Activated CD4-positive, alpha-beta T cell treated with anti-CD3 and anti-CD28 coated beads, Interleukin-2, amount 10 ng/mL, durations not matched to agents 24 days and 14 days (primary cell): ENCODE measurements around the gene STK11. TPM values are rescaled to one million over a fixed set of nuclear protein-coding genes. Genes with fewer than 3 reads are reported as not detected.
"Not testable (repeated sequence)": the region's sequence is repeated elsewhere in the genome, so short reads cannot be mapped to it uniquely, and the experiment has no call there.

ENCODE experiments used
- DNase-seq: peaks from one replicate; pipeline ENCODE4 v3.0.0; 2022
- H3K27ac Mint-ChIP-seq: one replicate; pipeline ENCODE4 v1.8.0; 2022; ENCODE audit warnings: mild to moderate bottlenecking, mixed read lengths
- H3K27me3 Mint-ChIP-seq: one replicate; pipeline ENCODE4 v1.8.0; 2022; ENCODE audit warnings: mixed read lengths
- H3K36me3 Mint-ChIP-seq: one replicate; pipeline ENCODE4 v1.8.0; 2022; ENCODE audit warnings: low read depth, mild to moderate bottlenecking, mixed read lengths
- H3K4me1 Mint-ChIP-seq: one replicate; pipeline ENCODE4 v1.8.0; 2021; ENCODE audit warnings: mixed read lengths
- H3K4me3 Mint-ChIP-seq: one replicate; pipeline ENCODE4 v1.8.0; 2022; ENCODE audit warnings: mild to moderate bottlenecking, moderate library complexity, mixed read lengths
- H3K9me3 Mint-ChIP-seq: one replicate; pipeline ENCODE4 v1.8.0; 2021; ENCODE audit warnings: mixed read lengths
- intact Hi-C: fragments of 100-400 bp; cut with micrococcal nuclease; formaldehyde crosslinking; loops from one replicate; pipeline ENCODE4 v1.15.1; 2023
- total RNA-seq: library from RNA; stranded (reverse); gene quantifications from 2 replicates; pipeline ENCODE4 v1.2.3, GENCODE V29; 2022

The STK11 gene
- total RNA-seq, 1 donor from 2014 or later: 70.9 TPM

DNA sequence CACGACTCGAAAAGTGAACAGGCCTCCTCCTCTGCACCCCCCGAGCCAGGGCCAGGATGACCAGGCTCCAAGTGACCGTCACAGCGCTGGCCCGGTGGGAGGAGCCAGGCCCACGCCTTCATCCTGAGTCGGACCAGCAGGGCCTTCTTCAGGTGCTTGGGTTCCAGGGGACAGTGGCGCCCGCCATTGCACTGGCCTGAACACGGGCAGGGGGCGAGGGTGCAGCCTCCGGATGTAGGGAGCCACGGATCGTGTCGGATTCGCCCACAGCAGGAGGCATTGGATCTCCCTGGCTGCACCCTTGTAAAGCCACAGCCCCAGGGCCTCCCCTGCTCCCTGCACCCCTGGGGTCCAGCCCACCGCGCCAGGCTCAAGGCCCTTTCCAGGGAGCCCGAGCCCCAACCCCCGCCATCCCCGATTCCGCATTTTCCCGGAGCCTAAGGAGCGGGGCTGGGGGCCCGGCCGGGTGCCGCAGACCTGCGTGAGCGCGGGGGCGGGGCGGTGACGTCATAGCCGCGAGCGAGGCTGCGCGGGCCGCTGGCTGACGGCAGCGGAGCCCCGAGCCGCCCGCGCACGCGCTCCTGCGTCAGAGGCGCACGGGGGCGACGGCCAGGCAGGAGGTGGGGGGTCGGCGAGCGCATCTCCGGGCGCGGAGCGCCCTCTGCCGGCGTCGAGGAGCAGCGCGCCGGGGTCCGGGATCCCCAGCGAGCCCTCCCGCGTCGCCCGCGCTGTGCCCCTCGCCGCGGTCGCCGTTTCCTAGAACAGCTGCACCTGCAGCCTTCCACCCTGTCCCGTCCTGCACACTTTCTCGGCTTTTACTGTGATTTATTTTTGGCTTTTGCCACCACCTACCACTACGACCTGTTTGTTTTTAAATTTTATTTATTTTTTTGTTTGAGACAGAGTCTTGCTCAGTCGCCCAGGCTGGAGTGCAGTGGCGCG, 34.5 kb downstream of the STK11 start:
- intact Hi-C loops: loop anchor here (2.0 to 5.0 kb wide), 4 partner anchors 48 to 319 kb away; partner anchors contain the start of genes ARHGAP45 and POLR2E
- Mint-ChIP-seq H3K4me1 (peaks cover 22% of the 10 kb centered on the region), H3K9me3 (no peaks in the 10 kb centered on the region), H3K4me3 (peak overlapping the region; percentile 45), H3K27me3 (peaks cover 12% of the 10 kb centered on the region), H3K27ac (no peak overlapping the region), H3K36me3 (peaks cover 7% of the 10 kb centered on the region)
- DNase-seq: peak; percentile 98

DNA sequence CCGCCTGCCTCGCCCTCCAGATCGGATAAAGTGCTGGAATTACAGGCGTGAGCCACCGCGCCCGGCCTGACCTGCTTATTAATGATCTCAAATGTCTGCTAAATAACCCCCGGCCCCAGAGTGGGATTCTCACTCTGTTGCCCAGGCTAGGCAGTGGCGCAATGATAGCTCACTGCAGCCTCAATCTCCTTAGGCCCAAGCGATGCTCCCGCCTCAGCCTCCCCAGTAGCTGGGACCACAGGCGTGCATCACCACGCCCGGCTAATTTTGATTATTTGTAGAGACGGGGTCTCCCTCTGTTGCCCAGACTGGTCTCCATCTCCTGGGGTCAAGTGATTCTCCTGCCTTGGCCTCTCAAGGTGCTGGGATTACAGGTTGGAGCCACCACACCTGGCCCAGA, 35.3 kb downstream of the STK11 start:
- Mint-ChIP-seq H3K4me1 (peaks cover 22% of the 10 kb centered on the region), H3K36me3 (peaks cover 7% of the 10 kb centered on the region), H3K27me3 (peaks cover 12% of the 10 kb centered on the region), H3K4me3 (peak overlapping the region; percentile 82), H3K9me3 (no peaks in the 10 kb centered on the region), H3K27ac (peak overlapping the region; percentile 81)
- intact Hi-C loops: loop anchor here (2.0 to 5.0 kb wide), 4 partner anchors 49 to 320 kb away; partner anchors contain the start of genes ARHGAP45 and POLR2E
- DNase-seq: peak; percentile 66

DNA sequence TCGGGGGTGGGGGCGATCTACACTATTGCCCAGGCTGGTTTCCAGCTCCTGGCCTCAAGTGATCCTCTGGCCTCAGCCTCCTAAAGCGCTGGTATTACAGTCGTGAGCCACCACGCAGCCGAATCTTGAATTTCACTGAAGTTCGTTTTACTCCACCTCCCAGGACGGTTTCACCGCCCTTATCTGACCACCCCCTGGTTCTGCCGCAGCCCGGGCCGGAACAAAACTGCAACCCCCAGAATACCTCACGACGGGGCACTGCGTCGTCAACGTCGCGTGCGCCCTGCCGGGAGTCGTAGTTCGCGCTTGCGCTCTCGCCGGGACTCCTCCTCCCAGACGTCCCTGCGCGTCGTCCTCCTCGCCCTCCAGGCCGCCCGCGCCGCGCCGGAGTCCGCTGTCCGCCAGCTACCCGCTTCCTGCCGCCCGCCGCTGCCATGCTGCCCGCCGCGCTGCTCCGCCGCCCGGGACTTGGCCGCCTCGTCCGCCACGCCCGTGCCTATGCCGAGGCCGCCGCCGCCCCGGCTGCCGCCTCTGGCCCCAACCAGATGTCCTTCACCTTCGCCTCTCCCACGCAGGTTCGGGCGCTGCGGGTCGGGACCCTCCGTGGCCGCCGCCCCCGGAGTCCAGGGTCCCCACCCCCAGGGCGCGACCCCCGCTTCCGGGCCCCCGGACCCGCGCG, 36.0 kb downstream of the STK11 start, which contains the start of gene ATP5F1D:
Gene ATP5F1D (plus strand): TSS at position 335 of the 679 bp plus-strand sequence. CDS start 100 bp downstream, at position 435.
- H3K27me3 Mint-ChIP-seq: peaks cover 12% of the 10 kb centered on the region
- H3K4me3 Mint-ChIP-seq: peak within 1 kb of the TSS; percentile 82
- H3K9me3 Mint-ChIP-seq: no peaks in the 10 kb centered on the region
- peak; percentile 98 for DNase-seq
- intact Hi-C loops: loop anchor here (2.0 to 5.0 kb wide), 4 partner anchors 49 to 321 kb away; partner anchors contain the start of genes ARHGAP45 and POLR2E
- H3K4me1 Mint-ChIP-seq: peaks cover 22% of the 10 kb centered on the region
- peaks cover 7% of the 10 kb centered on the region for H3K36me3 Mint-ChIP-seq
- peak within 1 kb of the TSS; percentile 85 for H3K27ac Mint-ChIP-seq

DNA sequence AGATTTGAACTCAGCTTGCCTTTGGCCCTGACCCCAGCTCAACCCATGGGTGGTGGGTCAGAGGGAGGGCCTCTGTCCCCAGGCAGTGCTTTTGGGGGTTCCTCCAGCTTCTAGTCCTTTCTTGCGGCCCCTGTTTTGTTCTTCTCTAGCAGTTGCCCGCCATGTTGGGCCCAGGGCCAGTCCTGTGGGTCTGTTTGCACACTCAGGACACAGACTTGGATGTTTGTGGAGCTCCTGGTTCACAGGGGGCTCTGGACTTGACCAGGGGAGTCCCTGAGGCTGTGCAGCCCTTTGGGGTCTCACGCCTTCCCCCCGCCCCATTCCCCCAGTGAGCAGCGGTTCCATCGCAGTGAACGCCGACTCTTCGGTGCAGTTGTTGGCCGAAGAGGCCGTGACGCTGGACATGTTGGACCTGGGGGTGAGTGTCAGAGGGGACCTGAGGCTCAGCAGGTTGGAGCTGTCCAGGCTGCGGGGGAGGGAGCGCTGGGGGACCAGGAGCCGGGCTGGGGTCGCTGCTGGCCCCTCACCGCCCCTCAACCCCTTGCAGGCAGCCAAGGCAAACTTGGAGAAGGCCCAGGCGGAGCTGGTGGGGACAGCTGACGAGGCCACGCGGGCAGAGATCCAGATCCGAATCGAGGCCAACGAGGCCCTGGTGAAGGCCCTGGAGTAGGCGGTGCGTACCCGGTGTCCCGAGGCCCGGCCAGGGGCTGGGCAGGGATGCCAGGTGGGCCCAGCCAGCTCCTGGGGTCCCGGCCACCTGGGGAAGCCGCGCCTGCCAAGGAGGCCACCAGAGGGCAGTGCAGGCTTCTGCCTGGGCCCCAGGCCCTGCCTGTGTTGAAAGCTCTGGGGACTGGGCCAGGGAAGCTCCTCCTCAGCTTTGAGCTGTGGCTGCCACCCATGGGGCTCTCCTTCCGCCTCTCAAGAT, 38.5 kb downstream of the STK11 start:
- peak overlapping the region; percentile 85 for H3K27ac Mint-ChIP-seq
- peak; percentile 96 for DNase-seq
- no peaks in the 10 kb centered on the region for H3K9me3 Mint-ChIP-seq
- peaks cover 7% of the 10 kb centered on the region for H3K36me3 Mint-ChIP-seq
- intact Hi-C loops: loop anchor here (1.0 to 5.0 kb wide), 3 partner anchors 22 to 177 kb away; partner anchors contain the start of gene ARHGAP45
- H3K27me3 Mint-ChIP-seq: peaks cover 4% of the 10 kb centered on the region
- peak overlapping the region; percentile 64 for H3K4me3 Mint-ChIP-seq
- H3K4me1 Mint-ChIP-seq: peaks cover 18% of the 10 kb centered on the region

DNA sequence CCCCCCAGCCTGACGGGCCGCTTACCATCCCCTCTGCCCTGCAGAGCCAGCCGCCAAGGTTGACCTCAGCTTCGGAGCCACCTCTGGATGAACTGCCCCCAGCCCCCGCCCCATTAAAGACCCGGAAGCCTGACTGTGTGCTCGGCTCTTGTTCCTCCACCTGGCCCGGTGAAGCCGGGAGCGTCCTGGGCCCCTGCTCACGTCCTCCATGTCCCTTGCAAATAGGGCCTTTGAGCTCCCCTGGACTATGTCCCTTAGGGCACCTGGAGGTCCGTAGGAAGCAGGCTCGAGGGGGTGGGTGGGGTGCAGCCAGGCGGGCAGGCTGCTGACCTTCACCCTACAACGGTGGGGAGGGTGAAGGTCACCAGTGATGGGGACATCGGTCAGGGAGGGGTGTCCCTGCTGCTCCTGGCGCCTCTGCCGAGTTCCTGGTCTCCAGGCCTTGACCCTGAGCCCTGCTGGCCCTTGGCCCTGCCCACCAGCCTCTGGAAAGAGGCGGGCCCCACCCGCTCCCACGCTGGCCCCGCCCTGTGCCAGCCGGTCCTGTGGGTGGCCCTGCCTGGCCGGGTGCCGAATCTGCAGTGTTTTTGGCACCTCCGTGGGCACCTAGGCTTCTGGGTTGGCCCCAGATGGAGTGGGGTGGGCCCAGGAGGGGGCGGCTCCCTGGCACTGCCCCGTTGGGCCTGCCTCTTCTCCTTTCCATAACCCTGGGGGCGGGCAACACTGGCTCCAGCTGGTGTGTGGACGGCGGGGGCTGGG, 39.3 kb downstream of the STK11 start:
- intact Hi-C loops: loop anchor here (1.0 to 5.0 kb wide), 3 partner anchors 21 to 178 kb away; partner anchors contain the start of gene ARHGAP45
- H3K4me1 Mint-ChIP-seq: peaks cover 15% of the 10 kb centered on the region
- H3K36me3 Mint-ChIP-seq: peaks cover 9% of the 10 kb centered on the region
- peak overlapping the region; percentile 85 for H3K27ac Mint-ChIP-seq
- no peak for DNase-seq
- H3K9me3 Mint-ChIP-seq: no peaks in the 10 kb centered on the region
- peak overlapping the region; percentile 64 for H3K4me3 Mint-ChIP-seq
- H3K27me3 Mint-ChIP-seq: no peaks in the 10 kb centered on the region

DNA sequence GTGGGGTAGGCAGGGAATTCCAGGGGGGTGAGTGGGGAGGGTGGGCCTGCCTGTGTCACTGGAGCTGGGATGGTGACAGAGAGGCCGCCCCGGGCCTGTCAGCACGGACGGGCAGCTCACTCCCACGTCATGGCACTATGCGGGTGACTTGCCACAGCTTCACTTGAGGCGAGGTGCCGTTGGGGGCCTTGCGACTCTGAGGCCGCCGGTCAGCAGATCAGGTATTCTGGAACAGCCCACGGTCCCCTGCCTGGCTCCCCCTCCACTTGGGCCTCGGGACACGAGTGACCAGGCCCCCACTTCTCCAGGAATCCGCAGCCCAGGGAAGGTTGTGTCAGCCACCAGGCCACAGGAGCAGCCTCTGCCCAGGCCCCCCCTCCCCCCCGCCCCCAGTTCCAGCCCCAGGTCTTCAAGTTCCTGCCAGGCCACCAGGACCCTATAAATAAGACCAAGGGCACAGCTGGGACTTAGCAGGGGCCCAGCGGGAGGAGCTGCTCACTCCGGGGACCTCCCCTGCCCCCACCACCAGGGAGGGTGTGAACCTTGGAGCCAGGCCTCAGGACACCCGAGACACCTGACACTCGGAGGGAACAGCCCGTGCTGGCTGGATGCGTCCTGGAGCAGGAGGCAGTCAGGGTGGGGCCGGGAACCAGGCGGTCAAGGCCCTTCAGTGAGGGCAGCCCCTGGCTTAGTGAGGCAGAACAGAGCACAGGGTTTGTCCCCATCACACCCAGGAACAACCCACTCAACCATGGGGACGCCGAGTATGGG, 40.1 kb downstream of the STK11 start:
- intact Hi-C loops: no loop called here
- no peak for DNase-seq
- H3K27me3 Mint-ChIP-seq: no peaks in the 10 kb centered on the region
- H3K4me1 Mint-ChIP-seq: peaks cover 15% of the 10 kb centered on the region
- no peak overlapping the region for H3K27ac Mint-ChIP-seq
- no peaks in the 10 kb centered on the region for H3K9me3 Mint-ChIP-seq
- H3K4me3 Mint-ChIP-seq: no peak overlapping the region
- peaks cover 9% of the 10 kb centered on the region for H3K36me3 Mint-ChIP-seq

DNA sequence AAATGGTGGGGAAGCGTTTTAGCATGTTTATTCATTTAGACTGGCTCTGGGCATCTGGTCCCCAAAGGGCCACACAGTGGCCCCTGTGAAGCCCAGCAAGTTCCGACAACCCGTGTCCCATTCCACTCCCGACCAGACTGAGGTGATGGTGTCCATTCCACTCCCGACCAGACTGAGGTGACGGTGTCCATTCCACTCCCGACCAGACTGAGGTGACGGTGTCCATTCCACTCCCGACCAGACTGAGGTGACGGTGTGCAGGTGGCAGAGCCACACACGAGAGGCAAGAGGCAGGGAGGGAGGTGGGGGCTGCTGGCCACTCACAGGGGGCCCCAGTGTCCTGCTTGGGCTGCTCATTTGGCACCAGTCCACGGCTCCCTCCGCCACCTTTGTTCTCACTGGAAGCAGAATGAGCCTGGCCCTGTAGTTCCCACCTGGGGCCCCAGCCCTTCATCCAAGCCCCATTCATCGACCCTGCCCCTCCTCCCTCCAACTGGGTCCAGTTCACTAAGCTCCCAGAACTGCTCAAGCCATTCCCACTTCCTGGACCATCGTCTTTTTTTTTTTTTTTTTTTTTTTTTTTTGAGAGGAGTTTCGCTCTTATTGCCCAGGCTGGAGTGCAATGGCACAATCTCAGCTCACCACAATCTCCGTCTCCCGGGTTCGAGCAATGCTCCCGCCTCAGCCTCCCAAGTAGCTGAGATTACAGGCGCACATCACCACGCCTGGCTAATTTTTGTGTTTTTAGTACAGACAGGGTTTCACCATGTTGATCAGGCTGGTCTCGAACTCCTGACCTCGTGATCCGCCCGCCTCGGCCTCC, 40.9 kb downstream of the STK11 start:
- H3K4me3 Mint-ChIP-seq, H3K9me3 Mint-ChIP-seq, intact Hi-C loops: not testable (repeated sequence)

DNA sequence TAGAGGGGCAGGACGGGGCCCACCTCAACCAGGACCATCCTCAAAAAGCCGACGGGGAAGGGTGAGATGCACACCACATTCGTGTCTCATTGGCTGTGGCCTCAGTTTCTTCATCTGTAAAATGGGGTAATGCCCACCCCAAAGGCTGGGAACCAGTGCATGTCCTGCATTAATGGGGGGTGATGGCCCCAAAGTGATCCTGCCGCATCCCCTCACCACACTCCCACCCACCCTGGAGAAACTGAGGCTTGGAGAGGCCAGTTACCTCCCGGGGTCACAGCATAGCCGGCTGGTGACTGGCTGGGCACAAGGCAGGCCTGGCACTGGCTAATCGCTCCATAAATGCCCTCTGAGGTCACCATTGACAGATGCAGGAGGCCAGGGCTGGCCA, 42.2 kb downstream of the STK11 start:
- Mint-ChIP-seq H3K9me3 (no peaks in the 10 kb centered on the region), H3K36me3 (peaks cover 21% of the 10 kb centered on the region), H3K4me1 (peaks cover 12% of the 10 kb centered on the region), H3K27ac (peak overlapping the region; percentile 62), H3K27me3 (no peaks in the 10 kb centered on the region), H3K4me3 (peak overlapping the region; percentile 82)
- intact Hi-C loops: loop anchor here (1.0 to 2.0 kb wide), 2 partner anchors 227 to 450 kb away; partner anchors contain the start of genes PTBP1, RNU6-2 and TMEM259
- DNase-seq: no peak

More for the DNA sequence above, 40.9 kb downstream of the STK11 start:
- H3K27me3 Mint-ChIP-seq, DNase-seq: not testable (repeated sequence)
- Mint-ChIP-seq H3K27ac (peak overlapping the region; percentile 15), H3K4me1 (peaks cover 12% of the 10 kb centered on the region), H3K36me3 (peaks cover 13% of the 10 kb centered on the region)

DNA sequence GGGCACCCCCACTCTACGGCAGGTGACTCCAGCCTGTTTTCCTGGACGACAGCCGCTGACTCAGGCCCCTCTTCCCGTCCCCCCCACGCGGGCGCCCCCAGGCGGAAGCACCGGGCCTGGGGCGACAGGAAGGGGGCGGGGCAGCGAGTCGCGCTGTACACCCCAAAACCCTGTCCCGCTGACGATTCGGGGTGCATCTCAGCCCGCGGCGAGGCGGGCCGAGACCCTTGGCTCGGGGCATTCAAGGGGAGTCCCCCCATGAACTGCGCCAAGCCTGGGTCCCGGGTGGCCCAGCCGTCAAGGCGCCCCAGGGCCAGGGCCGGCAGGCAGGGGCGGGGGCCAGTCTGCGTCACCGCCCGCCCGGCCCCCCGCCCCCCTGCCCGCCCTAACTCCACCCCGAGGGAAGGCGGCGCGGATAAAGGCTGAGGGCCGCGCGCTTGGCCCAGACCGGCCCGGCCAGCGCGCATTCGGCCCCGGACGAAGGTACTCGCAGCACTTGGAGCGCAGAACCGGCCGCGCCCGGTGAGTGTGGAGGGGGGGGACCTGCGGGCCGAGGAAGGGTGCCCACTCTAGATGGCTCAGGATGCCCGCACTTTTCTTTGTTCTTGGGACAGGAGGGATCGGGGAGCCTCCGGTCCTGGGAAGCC, 42.7 kb downstream of the STK11 start, which contains the start of gene MIDN:
Gene MIDN (plus strand): TSS at position 445 of the 647 bp plus-strand sequence. CDS start 1,714 bp downstream, outside the sequence.
- H3K36me3 Mint-ChIP-seq: peaks cover 20% of the 10 kb centered on the region
- peak within 1 kb of the TSS; percentile 82 for H3K4me3 Mint-ChIP-seq

DNA sequence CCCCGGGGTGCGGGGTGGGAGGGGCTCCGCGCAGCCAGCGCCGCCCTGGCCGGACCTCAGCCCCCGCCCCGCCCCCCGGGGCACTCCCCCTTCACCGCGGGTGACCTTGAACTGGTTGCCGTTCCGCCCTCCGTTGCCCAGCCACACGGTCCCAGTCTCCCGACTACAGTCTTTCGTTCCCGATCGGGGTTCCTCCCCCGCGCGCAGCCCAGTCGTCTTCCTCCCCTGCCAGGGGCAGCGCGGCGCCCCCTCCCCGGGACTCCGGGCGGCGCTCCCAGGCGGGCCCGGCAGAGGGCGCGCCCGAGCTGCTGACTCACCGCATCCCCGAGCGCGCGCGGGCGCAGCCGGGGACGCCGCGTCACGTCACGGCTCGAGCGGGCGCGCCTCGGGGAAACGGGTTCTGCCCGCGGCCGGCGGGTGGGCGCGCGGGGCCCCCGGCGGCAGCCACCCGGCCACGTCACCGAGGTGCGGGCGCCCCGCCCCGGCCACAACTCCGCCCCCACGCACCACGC, 43.3 kb downstream of the STK11 start:
- peak overlapping the region; percentile 82 for H3K4me3 Mint-ChIP-seq
- no peaks in the 10 kb centered on the region for H3K9me3 Mint-ChIP-seq
- peaks cover 14% of the 10 kb centered on the region for H3K4me1 Mint-ChIP-seq
- no peaks in the 10 kb centered on the region for H3K27me3 Mint-ChIP-seq
- peaks cover 24% of the 10 kb centered on the region for H3K36me3 Mint-ChIP-seq
- peak; percentile 96 for DNase-seq
- intact Hi-C loops: loop anchor here (1.0 to 2.0 kb wide), 4 partner anchors 10 to 452 kb away; partner anchors contain the start of genes CIRBP, PTBP1, RNU6-2 and TMEM259
- H3K27ac Mint-ChIP-seq: peak overlapping the region; percentile 90

More for the DNA sequence above, 42.7 kb downstream of the STK11 start, which contains the start of gene MIDN:
- Mint-ChIP-seq H3K9me3 (no peaks in the 10 kb centered on the region), H3K4me1 (peaks cover 12% of the 10 kb centered on the region), H3K27me3 (no peaks in the 10 kb centered on the region), H3K27ac (peak within 1 kb of the TSS; percentile 90)
- DNase-seq: peak; percentile 93
- intact Hi-C loops: loop anchor here (1.0 to 2.0 kb wide), 2 partner anchors 227 to 451 kb away; partner anchors contain the start of genes PTBP1, RNU6-2 and TMEM259
